ENCODE results near the gene TRIM3. TPM values are rescaled to one million over a fixed set of nuclear protein-coding genes. Genes with fewer than 3 reads are reported as not detected.

TRIM3 gene
- total and polyA plus RNA-seq, 2 of the 8 experiments (the other 6 are each of a cell fraction or from before 2014, with no cell fraction given) = 10.7 to 14.3 TPM

DNA sequence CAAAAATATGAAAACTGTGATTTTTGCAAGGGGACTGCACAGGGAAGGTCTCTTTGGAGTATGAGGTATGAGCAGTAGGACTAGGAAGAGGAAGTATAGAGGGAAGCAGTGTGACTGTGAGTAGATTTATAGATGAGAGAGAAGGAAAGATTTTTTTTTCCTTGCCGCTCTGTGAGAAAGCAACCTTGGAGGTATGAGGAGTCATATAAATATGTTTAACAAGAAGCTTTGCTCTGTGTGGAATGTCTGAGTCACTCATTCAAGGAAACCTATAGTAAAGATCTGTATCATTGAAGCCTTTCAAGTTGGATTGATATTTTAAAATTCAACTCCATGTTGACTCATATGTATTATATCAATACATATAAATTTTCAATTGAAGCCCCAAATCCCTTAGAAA lies 49.5 kb upstream of the TRIM3 start:
- no peak overlapping the region for H4K91ac ChIP-seq (replicated peaks; ENCODE audit: insufficient read length, low read length)
- no peak overlapping the region for H2BK15ac ChIP-seq (ENCODE audit: low read length)
- H3K27ac ChIP-seq (ENCODE audit: low read depth, low read length) = no peak overlapping the region
- H3K14ac ChIP-seq (ENCODE audit: insufficient read length) = no peak overlapping the region
- no peak overlapping the region for H2BK20ac ChIP-seq (ENCODE audit: low read length)
- H4K20me1 ChIP-seq (replicated peaks in 1 of 2; ENCODE audit: control insufficient read depth in 1 of 2, insufficient read depth in 2 of 2, low read length in 2 of 2) = peaks cover 0 to 4% of the 10 kb centered on the region in 2 experiments
- CTCF ChIA-PET (ENCODE audit: partially characterized antibody) = interaction anchor here (1.3 kb wide), 2 partner anchors 12 to 80 kb away, joined by 3 to 4 read pairs; no protein-coding TSS in a partner anchor
- H2AFZ ChIP-seq (ENCODE audit: low read length) = no peak overlapping the region
- no peak overlapping the region for H4K5ac ChIP-seq (ENCODE audit: insufficient read length, low read depth, low read length)
- H2BK12ac ChIP-seq (ENCODE audit: low read depth, low read length) = no peak overlapping the region
- no peaks in the 10 kb centered on the region for H3K9me3 ChIP-seq (ENCODE audit: insufficient read depth in 2 of 2, low read depth in 1 of 2, low read length in 1 of 2)
- H3K4me3 ChIP-seq (ENCODE audit: extremely low read depth in 1 of 4, insufficient read depth in 2 of 4, low read depth in 3 of 4, low read length in 4 of 4) = no peak overlapping the region
- no peaks in the 10 kb centered on the region for H3K79me1 ChIP-seq (ENCODE audit: low read depth, low read length)
- no peak overlapping the region for H3K18ac ChIP-seq (ENCODE audit: extremely low read depth, low read length)
- 58% methylated on average over 1 of the region's 1 CpG; no CpG with 5 or more reads in 1 of the 2 experiments for WGBS, 2 experiments (ENCODE audit: extremely low coverage in 1 of 2, insufficient coverage in 1 of 2, insufficient read length in 1 of 2, insufficient replicate concordance in 2 of 2, low coverage in 1 of 2, low lambda C conversion rate in 2 of 2, missing lambda C conversion rate in 1 of 2)
- no peak overlapping the region for H3K56ac ChIP-seq (replicated peaks; ENCODE audit: insufficient read length, low read depth, low read length)
- no peak for FAIRE-seq
- no peak overlapping the region for H3K9ac ChIP-seq (replicated peaks in 1 of 4; ENCODE audit: extremely low read depth in 1 of 4, low read depth in 3 of 4, low read length in 3 of 4)
- no peak overlapping the region for H3K4me2 ChIP-seq (ENCODE audit: insufficient read depth in 1 of 2, low read depth in 2 of 2, low read length in 2 of 2)
- no peak for DNase-seq (ENCODE audit: low read depth in 1 of 2, low spot score in 2 of 2)
- no peaks in the 10 kb centered on the region for H3K79me2 ChIP-seq (ENCODE audit: control insufficient read depth in 1 of 2, insufficient read depth in 2 of 2, low read length in 2 of 2)
- POLR2A ChIA-PET (ENCODE audit: partially characterized antibody) = interaction anchor here (0.6 to 1.2 kb wide), 2 partner anchors 74 to 104 kb away, joined by 3 read pairs; partner anchors contain the start of gene APBB1
- 0 out of 8 replicates have a peak, but pooled peaks cover 0 to 3% (median 0%) of the 10 kb centered on the region in 4 experiments for H3K36me3 ChIP-seq (ENCODE audit: control insufficient read depth in 2 of 4, insufficient read depth in 4 of 4, low read length in 3 of 4)
- no peak overlapping the region for H2BK5ac ChIP-seq (ENCODE audit: low read depth, low read length)
- no peak overlapping the region for H3K23ac ChIP-seq (ENCODE audit: insufficient read length)
- H4K8ac ChIP-seq (ENCODE audit: extremely low read depth, insufficient read depth, low read length) = no peak overlapping the region
- no peaks in the 10 kb centered on the region for H3K27me3 ChIP-seq (replicated peaks in 1 of 4; ENCODE audit: control insufficient read depth in 3 of 4, extremely low read depth in 1 of 4, insufficient read depth in 3 of 4, low read length in 3 of 4)
- H3K23me2 ChIP-seq (ENCODE audit: low read depth, low read length) = no peaks in the 10 kb centered on the region
- H2AK5ac ChIP-seq (ENCODE audit: low read depth, low read length) = no peak overlapping the region
- TF ChIP-seq ASH2L (IDR thresholded peaks at IDR 0.05; ENCODE audit: low read length) (no peak), CBX5 (IDR thresholded peaks at IDR 0.05; ENCODE audit: low read depth, low read length) (no peak), FOSL1 (IDR thresholded peaks at IDR 0.05; ENCODE audit: insufficient read depth, low read depth, low read length) (no peak)
- H3K4me1 ChIP-seq (replicated peaks in 1 of 4; ENCODE audit: control insufficient read depth in 3 of 4, insufficient read depth in 4 of 4, low read length in 3 of 4) = no peaks in the 10 kb centered on the region
- no peak overlapping the region for H2BK120ac ChIP-seq (replicated peaks; ENCODE audit: low read depth, low read length)
- no peak overlapping the region for H3K4ac ChIP-seq (replicated peaks; ENCODE audit: insufficient read length, low read depth, low read length)

All from H1 (cell line).